Aorta (tissue), 5 donors: ENCODE results near the gene BMF. TPM values are rescaled to one million over a fixed set of nuclear protein-coding genes. Genes with fewer than 3 reads are reported as not detected.

Experiments
- ATAC-seq: fragments of 200-7000 bp; cut with Tn5 transposase; one replicate; pipeline ENCODE4 v1.9.1; 2022; ENCODE audit warnings: moderate library complexity; ENCODE audit not compliant: low FRiP score
- DNase-seq, 2 donors: peaks; one replicate each; pipeline ENCODE4 v3.0.0-alpha.2; 2020
- H3K27ac ChIP-seq, 2 donors: one replicate each; pipeline ENCODE4 v1.5.1; 2013; ENCODE audit warnings: low read length in 2 of 2, mild to moderate bottlenecking in 2 of 2, moderate library complexity in 2 of 2, control low read depth in 1 of 2, inconsistent platforms in 1 of 2, low read depth in 1 of 2
- H3K27me3 ChIP-seq, 2 donors: one replicate each; pipeline ENCODE4 v1.6.1; 2013; ENCODE audit warnings: control low read depth in 1 of 2, low read length in 1 of 2, mild to moderate bottlenecking in 1 of 2, moderate library complexity in 1 of 2; ENCODE audit not compliant: insufficient read depth in 2 of 2, control insufficient read depth in 1 of 2
- H3K36me3 ChIP-seq, 2 donors: one replicate each; pipeline ENCODE4 v1.6.1; 2013; ENCODE audit warnings: control low read depth in 1 of 2, low read length in 1 of 2, mild to moderate bottlenecking in 1 of 2; ENCODE audit not compliant: insufficient read depth in 2 of 2, control insufficient read depth in 1 of 2
- H3K4me1 ChIP-seq, 2 donors: one replicate each; pipeline ENCODE4 v1.6.1; 2013; ENCODE audit warnings: low read length in 2 of 2, control low read depth in 1 of 2, mild to moderate bottlenecking in 1 of 2, moderate library complexity in 1 of 2; ENCODE audit not compliant: insufficient read depth in 2 of 2, control insufficient read depth in 1 of 2
- H3K4me3 ChIP-seq, 2 donors: one replicate each; pipeline ENCODE4 v1.5.1; 2013; ENCODE audit warnings: low read length in 2 of 2, control low read depth in 1 of 2, mild to moderate bottlenecking in 1 of 2
- H3K9me3 ChIP-seq: one replicate; pipeline ENCODE4 v1.6.1; 2013; ENCODE audit warnings: mild to moderate bottlenecking, low read length; ENCODE audit not compliant: control insufficient read depth
- WGBS, 2 donors: extraction: QIAGEN DNeasy Blood & Tissue Kit; methylation state at CpG; one replicate each; pipeline ENCODE4 v1.1.7; 2013; 5-methylcytosine and 5-hydroxymethylcytosine counted together
- intact Hi-C, 2 donors: fragments of 100-400 bp; cut with DNase I; formaldehyde crosslinking; loops; one replicate each; pipeline versions ENCODE4 v1.14.2 to v1.15.0; 2022
- polyA plus RNA-seq, 2 donors: library from polyadenylated mRNA; stranded (reverse); fragments of 200-250 nt; gene quantifications; one replicate each; pipeline ENCODE4 v1.2.3, GENCODE V29; 2013
- total RNA-seq, 2 donors: library from RNA; stranded (reverse); fragmentation: NEBNext Ultra II Directional; extraction: Animal tissue kit (Norgen Biotek cat#: 25700); gene quantifications; one replicate each; pipeline ENCODE4 v1.2.1, GENCODE V29; 2021
- donor health status: healthy with polysubstance abuse.
- donor health status: Bipolar disorder and iron deficiency.
- donor health status: DM: no; HTN: no; CAD: no.
- donor health status: DM: no; HTN: no; CAD: no.
- donor health status: DM: yes; HTN: yes; CAD: no.

Gene BMF
- total and polyA plus RNA-seq, 4 donors, result 4.3 to 17.3 (median 5.8) TPM

DNA sequence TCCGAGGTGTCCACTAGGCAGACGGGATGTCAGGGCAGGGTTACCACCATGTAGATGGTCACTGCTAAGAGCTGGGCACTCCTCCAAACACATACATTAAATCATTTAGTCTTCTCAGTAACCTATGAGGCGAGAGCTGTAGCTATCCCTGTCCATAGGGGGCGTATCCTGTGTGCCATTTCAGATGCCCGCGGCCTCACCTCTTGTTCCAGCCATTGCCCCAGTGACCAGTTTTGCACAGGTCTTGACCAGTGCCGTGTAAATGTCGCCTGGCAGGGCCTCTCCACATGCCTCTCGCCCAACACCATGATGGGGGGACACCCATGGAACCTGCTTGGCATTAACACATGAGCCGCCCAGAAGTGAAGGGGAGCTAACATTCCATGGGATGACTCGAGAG, 48.9 kb downstream of the BMF start:
- no peaks in the 10 kb centered on the region for H3K9me3 ChIP-seq
- DNase-seq (no peak), ATAC-seq (no peak)
- intact Hi-C loops, result no loop called here
- WGBS, 2 donors, result 87 to 92% methylated on average over 11 of the region's 11 CpGs
- H3K36me3 ChIP-seq, result no peaks in the 10 kb centered on the region
- no peaks in the 10 kb centered on the region for H3K4me1 ChIP-seq
- H3K27me3 ChIP-seq, result no peaks in the 10 kb centered on the region
- H3K27ac ChIP-seq, result no peak overlapping the region
- no peak overlapping the region for H3K4me3 ChIP-seq

DNA sequence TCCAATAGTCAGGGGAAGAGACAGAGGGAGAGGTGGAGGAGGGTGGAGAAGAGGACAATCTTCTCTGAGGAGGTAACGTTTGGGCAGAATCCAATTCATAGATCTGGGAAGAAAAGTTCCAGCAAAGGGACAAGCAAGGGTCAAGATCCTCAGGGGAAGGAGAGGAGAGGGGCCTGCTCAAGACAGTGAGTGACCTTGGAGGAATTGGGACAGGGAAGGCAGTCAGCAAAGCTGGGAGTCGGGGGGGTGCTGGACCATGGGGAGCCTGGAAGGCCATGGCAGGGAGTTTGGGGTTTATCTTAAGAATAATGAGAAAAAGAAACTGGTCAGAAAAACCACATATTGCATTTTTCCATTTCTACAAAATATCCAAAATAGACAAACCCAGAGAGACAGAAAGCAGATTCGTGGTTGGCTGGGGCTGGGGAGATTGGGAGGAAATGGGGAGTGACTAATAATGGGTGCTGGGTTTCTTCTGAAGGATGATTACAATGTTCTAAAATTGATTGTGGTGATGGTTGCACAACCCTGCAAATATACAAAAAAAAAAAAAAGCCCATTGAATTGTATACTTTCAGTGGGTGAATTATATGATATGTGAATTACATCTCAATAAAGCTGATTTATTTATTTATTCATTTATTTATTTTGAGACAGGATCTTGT, 50.1 kb downstream of the BMF start:
- Histone ChIP-seq H3K36me3 (no peaks in the 10 kb centered on the region), H3K27me3 (no peaks in the 10 kb centered on the region), H3K27ac (no peak overlapping the region), H3K9me3 (no peaks in the 10 kb centered on the region), H3K4me3 (no peak overlapping the region), H3K4me1 (no peaks in the 10 kb centered on the region)
- no peak for DNase-seq
- 92 to 96% methylated on average over 3 of the region's 3 CpGs for whole genome bisulfite sequencing, 2 donors
- ATAC-seq, result no peak
- intact Hi-C loops, result no loop called here

DNA sequence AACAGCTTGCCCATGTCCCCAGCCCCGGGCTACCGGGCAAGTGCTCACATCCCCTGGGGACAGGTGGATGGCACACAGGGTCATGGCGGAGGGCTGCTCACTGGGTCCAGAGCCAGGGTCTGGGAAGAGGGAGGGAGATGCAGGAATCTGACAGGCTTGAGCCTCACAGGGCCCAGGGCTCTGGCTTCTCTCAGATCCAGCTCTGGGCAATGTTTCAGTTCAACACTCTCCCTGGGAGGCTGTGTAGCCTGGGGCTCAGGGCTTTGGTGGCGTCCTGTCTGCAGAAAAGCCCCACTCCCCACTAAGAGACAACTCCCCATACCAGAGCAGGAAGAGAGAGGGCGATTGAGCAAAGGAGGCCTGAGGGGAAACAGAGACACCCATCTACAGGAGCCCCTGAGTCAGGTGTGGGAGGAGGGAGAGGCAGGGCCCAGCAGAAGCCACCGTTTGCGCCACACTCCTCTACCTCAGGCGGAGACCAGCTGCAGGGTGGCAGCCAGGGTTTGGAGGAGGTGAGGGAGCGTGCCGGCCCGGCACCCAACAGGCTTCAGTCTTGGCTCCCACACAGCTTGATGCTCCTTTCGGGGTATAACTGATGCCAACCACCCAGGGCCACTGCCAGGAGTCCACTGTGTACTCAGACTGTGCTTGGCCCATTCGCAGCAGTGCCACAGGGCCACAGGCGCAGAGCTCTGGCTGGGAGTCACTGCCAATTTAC, 52.9 kb downstream of the BMF start:
- no peak for ATAC-seq
- no peaks in the 10 kb centered on the region for H3K4me1 ChIP-seq
- H3K9me3 ChIP-seq, result no peaks in the 10 kb centered on the region
- no peaks in the 10 kb centered on the region for H3K36me3 ChIP-seq
- intact Hi-C loops, result no loop called here
- no peak overlapping the region for H3K27ac ChIP-seq
- H3K4me3 ChIP-seq, result no peak overlapping the region
- WGBS, 2 donors, result 64 to 65% methylated on average over 14 of the region's 14 CpGs
- H3K27me3 ChIP-seq, result no peaks in the 10 kb centered on the region
- DNase-seq, result no peak

DNA sequence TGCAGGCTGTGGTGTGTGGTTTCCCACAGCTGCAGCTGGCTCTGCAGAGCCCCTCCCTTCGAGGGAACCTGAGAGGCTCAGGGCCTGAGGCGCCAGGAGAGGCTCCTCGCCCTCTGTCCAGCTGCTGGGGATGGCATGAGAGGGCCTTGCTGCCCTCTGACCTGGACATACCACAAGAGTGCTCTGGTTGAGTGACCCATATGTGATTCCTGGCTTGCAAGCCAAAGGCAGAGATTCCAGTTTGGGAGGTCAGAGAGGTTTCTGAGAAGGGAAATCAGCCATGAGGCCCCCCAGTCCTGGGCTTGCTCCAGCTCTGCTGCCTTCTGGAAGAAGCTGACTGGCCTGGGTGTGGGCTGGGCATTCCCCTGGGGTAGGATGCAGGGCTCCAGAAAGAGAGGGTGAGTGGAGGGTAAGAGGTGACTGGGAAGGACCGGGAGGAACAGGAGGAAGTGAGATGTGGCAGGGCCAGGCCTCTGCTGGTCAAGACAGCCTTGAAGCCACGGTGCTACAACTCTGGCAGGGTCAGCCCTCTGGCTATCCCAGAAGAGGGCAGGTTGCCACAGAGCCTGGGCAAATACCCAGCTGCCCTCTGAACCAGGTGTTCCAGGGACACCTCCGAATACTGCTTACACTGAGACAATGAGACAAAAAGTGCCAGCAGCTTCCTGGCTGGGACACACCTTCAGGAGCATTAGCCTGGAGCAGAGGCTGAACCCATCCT, 53.7 kb downstream of the BMF start:
- Histone ChIP-seq H3K4me3 (no peak overlapping the region), H3K9me3 (no peaks in the 10 kb centered on the region), H3K27me3 (no peaks in the 10 kb centered on the region), H3K27ac (no peak overlapping the region), H3K36me3 (no peaks in the 10 kb centered on the region), H3K4me1 (no peaks in the 10 kb centered on the region)
- no peak for ATAC-seq
- intact Hi-C loops, result no loop called here
- peak in 1 of 2 donors; percentile 48 for DNase-seq
- 71 to 72% methylated on average over 6 of the region's 6 CpGs for WGBS, 2 donors

DNA sequence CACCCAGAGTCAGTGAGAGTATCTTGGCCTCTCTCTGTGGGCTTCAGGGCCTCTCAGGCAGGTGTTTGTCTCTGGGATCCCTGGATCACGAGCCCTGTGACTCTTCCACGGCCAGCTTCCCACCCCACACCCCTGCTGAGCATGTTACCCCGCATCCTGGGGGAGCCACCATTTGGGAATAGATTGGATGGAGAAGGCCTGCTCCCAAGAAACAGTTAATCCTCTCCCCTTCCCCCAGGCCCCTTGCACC, 54.1 kb downstream of the BMF start:
- Histone ChIP-seq H3K4me1 (no peaks in the 10 kb centered on the region), H3K9me3 (no peaks in the 10 kb centered on the region), H3K4me3 (no peak overlapping the region), H3K27ac (no peak overlapping the region), H3K36me3 (no peaks in the 10 kb centered on the region), H3K27me3 (no peaks in the 10 kb centered on the region)
- WGBS, 2 donors, result 97% methylated on average over 3 of the region's 3 CpGs
- DNase-seq (no peak), ATAC-seq (no peak)
- intact Hi-C loops, result no loop called here

DNA sequence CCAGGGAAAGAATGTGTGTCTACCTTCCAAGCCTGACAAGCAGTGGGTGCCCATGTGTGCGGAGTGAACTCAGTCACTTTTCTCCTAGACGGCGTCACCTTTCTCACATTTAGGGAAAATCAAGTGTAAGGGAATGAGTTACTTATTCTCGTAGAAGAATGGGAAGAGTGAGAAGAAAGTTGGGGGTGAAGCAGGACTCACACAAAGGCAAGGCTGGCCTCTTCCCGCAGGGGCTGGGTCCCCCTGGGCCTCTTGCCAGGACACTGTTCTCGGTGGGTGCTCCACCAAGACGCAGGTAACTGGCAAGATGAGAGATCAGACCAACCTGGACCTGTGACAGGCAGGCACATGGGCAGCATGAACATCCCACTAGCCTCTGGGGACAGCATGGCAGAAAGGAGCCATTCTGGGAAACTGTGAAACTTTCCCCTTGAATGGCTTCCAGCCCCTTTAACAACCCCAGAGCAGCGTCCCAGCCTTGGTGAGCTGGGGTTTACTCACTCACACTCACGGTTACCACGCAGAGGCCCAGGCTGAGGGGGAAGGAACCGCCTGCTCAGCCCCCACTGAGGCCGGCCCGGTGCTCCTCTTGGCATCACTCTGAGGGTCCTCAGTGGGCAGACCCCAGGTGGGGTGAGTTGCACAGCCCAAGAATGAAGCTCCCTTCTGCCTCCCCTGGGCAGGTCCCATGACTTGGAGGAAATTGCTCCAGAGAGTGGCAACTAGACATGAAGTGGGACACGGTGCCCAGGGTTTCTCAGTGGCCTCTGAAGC, 54.7 kb downstream of the BMF start:
- 85 to 93% methylated on average over 14 of the region's 14 CpGs for WGBS, 2 donors
- intact Hi-C loops, result no loop called here
- no peaks in the 10 kb centered on the region for H3K9me3 ChIP-seq
- no peak overlapping the region for H3K27ac ChIP-seq
- H3K4me3 ChIP-seq, result no peak overlapping the region
- DNase-seq, result no peak
- H3K36me3 ChIP-seq, result no peaks in the 10 kb centered on the region
- no peaks in the 10 kb centered on the region for H3K27me3 ChIP-seq
- H3K4me1 ChIP-seq, result no peaks in the 10 kb centered on the region
- ATAC-seq, result no peak

DNA sequence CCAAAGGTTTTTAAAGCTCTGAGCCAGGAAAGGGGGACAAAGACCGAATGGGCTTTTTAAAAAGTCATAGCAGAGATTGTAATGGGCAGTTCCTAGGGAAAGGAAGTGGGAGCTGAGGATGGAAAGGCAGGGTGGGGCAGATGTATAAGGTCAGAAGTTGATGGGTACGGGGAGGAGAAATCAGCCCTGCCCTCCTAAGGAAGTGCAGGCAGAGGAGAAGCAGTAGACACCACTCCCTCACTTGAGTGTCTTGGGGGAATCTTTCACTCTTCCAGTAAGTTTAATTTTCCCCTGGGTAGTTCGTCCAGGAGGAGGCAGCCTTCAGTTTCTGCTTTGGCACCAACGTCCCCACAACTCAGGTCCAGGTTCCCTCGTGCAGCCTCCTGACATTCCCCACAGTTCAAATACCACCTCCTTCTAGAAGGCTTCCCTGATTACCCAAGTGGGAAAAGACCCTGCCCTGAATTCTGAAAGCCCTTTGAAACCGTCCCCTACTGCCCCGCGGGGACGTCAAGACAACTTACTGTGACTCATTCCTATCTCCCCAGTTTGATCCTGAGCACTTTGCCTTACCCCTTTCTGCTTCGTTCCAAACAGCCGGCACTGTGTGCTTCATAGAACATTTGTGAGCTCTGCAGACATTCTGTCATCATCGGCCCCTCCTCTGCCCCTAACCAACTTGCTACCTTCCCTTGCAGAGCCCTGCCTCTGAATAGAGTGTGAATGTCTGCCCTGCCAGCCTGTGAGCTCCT, 55.4 kb downstream of the BMF start:
- WGBS, 2 donors, result 74 to 78% methylated on average over 12 of the region's 12 CpGs
- Histone ChIP-seq H3K4me3 (no peak overlapping the region), H3K36me3 (no peaks in the 10 kb centered on the region), H3K4me1 (no peaks in the 10 kb centered on the region), H3K27me3 (no peaks in the 10 kb centered on the region), H3K9me3 (no peaks in the 10 kb centered on the region), H3K27ac (no peak overlapping the region)
- ATAC-seq (no peak), DNase-seq (no peak)
- intact Hi-C loops, result no loop called here

DNA sequence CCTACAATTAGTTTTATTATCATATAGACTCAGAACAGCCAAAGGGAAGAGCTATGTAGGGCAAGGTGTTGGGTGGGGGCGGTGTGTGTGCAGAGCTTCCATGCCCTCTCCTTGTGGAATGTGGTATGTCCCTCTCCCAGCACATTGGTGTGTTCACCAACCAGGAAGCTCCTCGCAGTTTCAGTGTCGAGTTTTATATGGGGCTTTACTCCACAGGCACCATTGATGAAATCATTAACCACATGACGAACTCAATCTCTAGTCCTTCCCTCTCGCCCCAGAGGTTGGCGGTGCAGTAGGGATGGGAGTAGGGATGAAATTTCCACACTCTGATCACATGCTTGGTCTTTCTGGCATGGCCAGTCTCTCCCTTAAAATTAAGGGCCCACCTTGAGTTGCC, 56.1 kb downstream of the BMF start:
- WGBS, 2 donors, result 77 to 79% methylated on average over 6 of the region's 6 CpGs
- H3K27me3 ChIP-seq, result no peaks in the 10 kb centered on the region
- intact Hi-C loops, result no loop called here
- H3K27ac ChIP-seq, result no peak overlapping the region
- DNase-seq (no peak), ATAC-seq (no peak)
- H3K36me3 ChIP-seq, result no peaks in the 10 kb centered on the region
- no peak overlapping the region for H3K4me3 ChIP-seq
- H3K4me1 ChIP-seq, result no peaks in the 10 kb centered on the region
- H3K9me3 ChIP-seq, result no peaks in the 10 kb centered on the region
